ENCODE results near the gene COL4A1. TPM values are rescaled to one million over a fixed set of nuclear protein-coding genes. Genes with fewer than 3 reads are reported as not detected.

COL4A1 gene
- total RNA-seq, 2 donors from 2014 or later, result 80.4 to 253 TPM

GRCh38 chr13:110286833-110287819, 19.8 kb downstream of the COL4A1 start:
- Histone ChIP-seq H3K27me3 (no peaks in the 10 kb centered on the region), H3K9me3 (no peaks in the 10 kb centered on the region), H3K27ac (no peak overlapping the region), H3K4me3 (no peak overlapping the region), H3K36me3 (replicated peaks in 1 of 2; ENCODE audit: insufficient read depth in 1 of 2, low read depth in 2 of 2) (no peaks in the 10 kb centered on the region), H3K4me1 (peaks cover 29% of the 10 kb centered on the region)
- TF ChIP-seq CTCF (IDR thresholded peaks at IDR 0.05), result no peak
- no peak for TF ChIP-seq POLR2A (IDR thresholded peaks at IDR 0.05)
- 48 to 63% methylated on average over 14 to 21 of the region's 21 CpGs for whole genome bisulfite sequencing, 2 donors
- DNase-seq (no peak), ATAC-seq (no peak)
- intact Hi-C loops (cut with DNase I), result no loop called here

- ATAC-seq, result no peak
- intact Hi-C loops (cut with DNase I), result no loop called here
Measured at GRCh38 chr13:110285991-110286832, 20.7 kb downstream of the COL4A1 start.

GRCh38 chr13:110284779-110285484, 22.0 kb downstream of the COL4A1 start:
- Histone ChIP-seq H3K27ac (peak overlapping the region in 2 of 4 donors; percentile 51 to 62), H3K4me1 (peaks cover 29% of the 10 kb centered on the region), H3K4me3 (no peak overlapping the region), H3K36me3 (replicated peaks in 1 of 2; ENCODE audit: insufficient read depth in 1 of 2, low read depth in 2 of 2) (no peaks in the 10 kb centered on the region), H3K9me3 (no peaks in the 10 kb centered on the region), H3K27me3 (no peaks in the 10 kb centered on the region)
- intact Hi-C loops (cut with DNase I), result no loop called here
- peak in 1 of 4 donors; percentile 1 for DNase-seq
- TF ChIP-seq POLR2A (IDR thresholded peaks at IDR 0.05), result no peak
- TF ChIP-seq CTCF (IDR thresholded peaks at IDR 0.05), result no peak
- WGBS, 2 donors, result 50 to 54% methylated on average over 11 of the region's 11 CpGs
- ATAC-seq, result peak; percentile 53

More at GRCh38 chr13:110285991-110286832, 20.7 kb downstream of the COL4A1 start:
- Histone ChIP-seq H3K9me3 (no peaks in the 10 kb centered on the region), H3K4me1 (peaks cover 29% of the 10 kb centered on the region), H3K4me3 (no peak overlapping the region), H3K27me3 (no peaks in the 10 kb centered on the region), H3K27ac (peak overlapping the region in 1 of 4 donors; percentile 9), H3K36me3 (replicated peaks in 1 of 2; ENCODE audit: insufficient read depth in 1 of 2, low read depth in 2 of 2) (no peaks in the 10 kb centered on the region)
- 67% methylated on average over 14 of the region's 14 CpGs for WGBS, 2 donors
- no peak for TF ChIP-seq CTCF (IDR thresholded peaks at IDR 0.05)
- no peak for TF ChIP-seq POLR2A (IDR thresholded peaks at IDR 0.05)
- DNase-seq, result no peak

- Histone ChIP-seq H3K9me3 (no peaks in the 10 kb centered on the region), H3K27me3 (no peaks in the 10 kb centered on the region), H3K27ac (peak overlapping the region in 1 of 4 donors; percentile 62), H3K4me3 (no peak overlapping the region), H3K4me1 (peaks cover 29% of the 10 kb centered on the region), H3K36me3 (replicated peaks in 1 of 2; ENCODE audit: insufficient read depth in 1 of 2, low read depth in 2 of 2) (no peaks in the 10 kb centered on the region)
- WGBS, 2 donors, result 55 to 76% methylated on average over 3 to 7 of the region's 7 CpGs
- TF ChIP-seq POLR2A (IDR thresholded peaks at IDR 0.05) (no peak), CTCF (IDR thresholded peaks at IDR 0.05) (no peak)
- intact Hi-C loops (cut with DNase I), result no loop called here
- DNase-seq, result no peak
- ATAC-seq, result no peak
Measured at GRCh38 chr13:110283736-110284517, 23.0 kb downstream of the COL4A1 start.
